DMS153 (cell line): ENCODE data around the gene OR2S2.
"Not testable (repeated sequence)": the region's sequence is repeated elsewhere in the genome, so short reads cannot be mapped to it uniquely, and the experiment has no call there.

Experiments
- DNase-seq: peaks from one replicate; lab custom pipeline; 2025; lab: John Stamatoyannopoulos, UW

Gene OR2S2, protein sequence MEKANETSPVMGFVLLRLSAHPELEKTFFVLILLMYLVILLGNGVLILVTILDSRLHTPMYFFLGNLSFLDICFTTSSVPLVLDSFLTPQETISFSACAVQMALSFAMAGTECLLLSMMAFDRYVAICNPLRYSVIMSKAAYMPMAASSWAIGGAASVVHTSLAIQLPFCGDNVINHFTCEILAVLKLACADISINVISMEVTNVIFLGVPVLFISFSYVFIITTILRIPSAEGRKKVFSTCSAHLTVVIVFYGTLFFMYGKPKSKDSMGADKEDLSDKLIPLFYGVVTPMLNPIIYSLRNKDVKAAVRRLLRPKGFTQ

DNA sequence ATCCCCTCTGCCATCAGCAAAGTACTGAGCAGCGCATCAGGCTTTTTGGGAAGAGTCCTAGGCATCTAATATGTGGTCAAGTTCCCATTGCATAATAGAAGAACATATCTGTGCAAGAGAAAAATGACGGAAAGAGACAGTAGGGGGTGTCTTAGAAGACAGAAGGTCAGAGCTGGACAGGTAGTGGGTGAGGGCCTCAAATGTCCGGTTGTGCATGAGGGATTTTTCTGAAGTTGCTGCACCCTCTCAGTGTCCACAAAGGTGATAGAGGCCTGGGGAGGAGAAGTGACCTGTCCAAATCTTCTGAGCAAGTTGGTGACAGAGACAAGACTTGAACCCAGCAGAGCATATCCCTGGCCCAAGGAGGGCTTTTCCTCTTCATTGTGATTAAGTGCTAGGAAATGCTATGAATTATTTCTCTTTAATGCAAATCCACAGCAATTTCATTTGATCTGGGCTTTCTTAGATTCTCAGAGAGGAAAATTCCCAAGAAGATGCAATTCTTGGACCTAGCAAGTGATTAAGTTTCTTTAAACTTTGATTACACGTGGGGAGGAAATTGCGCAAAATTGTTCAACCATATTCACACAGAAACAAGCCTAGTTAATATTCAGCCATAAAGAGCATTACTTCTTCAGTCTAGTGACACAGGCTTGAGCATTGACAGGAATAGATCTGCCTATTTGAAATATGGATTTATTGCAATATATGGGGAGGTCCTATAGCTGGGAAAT lies at the start of gene OR2S2:
Gene OR2S2 (minus strand): TSS at position 51 of the 734 bp plus-strand sequence. CDS start 56 bp downstream, outside the sequence.
- no peak for DNase-seq

DNA sequence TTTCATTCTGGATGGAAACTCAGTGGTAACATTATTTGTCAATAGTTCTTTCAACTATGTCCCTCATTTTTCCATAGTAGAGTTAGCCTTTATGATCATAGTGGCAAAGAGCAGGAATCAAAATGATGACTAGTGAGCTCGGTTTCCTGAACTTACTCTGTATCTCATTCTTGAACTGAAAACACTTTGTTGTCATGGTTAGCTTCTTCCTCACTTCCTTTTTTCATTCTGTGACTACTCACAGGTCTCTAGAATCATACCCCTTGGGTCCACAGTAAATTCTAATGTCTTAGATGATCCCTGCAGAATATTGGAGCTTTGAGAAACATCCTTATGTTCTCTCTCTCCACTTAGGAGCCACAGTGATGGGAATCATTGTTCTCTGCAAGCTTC lies 49.4 kb upstream of the OR2S2 start:
- DNase-seq = no peak

DNA sequence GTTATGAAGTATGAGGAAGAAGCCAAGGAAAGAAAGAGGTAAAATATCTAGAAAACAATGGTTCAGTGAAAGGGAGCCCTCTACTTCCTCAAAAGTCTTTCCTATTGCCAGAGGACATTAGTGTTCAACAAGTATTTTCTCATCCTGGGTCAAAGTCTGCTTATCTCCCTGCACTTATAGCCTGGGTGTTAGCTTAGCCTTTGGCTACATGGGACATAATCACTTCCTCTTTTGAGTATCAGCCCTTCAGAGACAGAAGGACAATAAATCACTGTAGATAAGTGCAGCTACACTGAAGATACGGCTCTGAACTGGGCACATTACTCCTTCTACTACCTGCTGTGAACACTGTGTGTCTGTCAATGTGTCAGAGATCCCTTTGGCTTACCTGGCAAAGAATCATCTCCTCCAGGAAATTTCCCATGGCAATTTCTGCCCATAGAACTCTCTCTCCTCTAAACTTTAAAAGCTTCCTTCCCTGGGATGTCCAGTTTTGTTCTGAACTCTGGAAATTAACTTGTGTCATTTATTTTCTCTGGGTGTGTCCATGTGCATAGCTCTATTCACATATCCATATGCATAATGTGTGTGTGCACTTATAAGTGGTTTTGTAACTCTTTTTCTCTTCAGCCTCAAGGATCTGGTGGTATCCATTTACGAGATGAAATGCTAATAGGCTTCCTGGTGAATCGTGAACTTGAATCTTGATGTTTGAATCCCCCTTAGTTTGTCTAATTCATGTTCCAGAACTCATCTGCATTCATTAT lies 48.8 kb upstream of the OR2S2 start:
- no peak for DNase-seq

DNA sequence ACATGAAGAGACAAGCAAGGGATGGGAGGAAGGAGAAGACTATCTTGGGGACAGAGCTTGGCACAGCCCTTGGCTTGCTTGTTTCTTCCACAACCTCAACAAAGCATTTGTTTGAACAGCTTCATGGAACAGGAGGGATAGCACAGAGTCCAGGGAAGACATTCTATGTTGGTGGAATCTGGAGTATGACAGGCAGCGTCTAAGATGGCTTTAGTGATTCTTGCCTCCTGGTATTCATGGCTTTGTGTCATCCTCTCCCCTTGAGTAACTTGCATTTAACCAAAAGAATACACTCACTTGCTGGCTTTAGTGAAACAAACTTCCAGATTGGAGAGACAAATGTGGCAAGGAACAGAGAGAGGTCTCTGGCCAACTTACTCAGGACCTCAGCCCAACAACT lies 47.9 kb upstream of the OR2S2 start:
- DNase-seq = no peak

DNA sequence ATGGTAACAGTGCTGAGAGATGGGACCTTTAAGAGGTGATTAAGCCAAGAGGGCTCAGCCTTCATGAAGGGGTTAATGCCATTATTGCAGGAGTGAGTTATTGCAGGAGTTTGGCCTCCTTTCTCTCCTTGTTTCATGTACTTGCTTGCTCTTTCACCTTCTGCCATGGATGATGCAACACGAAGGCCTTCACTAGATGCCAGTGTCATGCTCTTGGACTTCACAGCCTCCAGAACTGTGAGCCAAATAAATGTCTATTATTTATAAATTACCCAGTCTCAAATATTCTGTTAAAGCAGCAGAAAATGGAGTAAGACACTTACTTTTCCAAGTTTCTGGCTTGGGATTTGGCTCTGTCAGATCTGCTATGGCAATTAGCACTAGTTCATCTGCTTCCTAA lies 40.4 kb upstream of the OR2S2 start:
- no peak for DNase-seq

DNA sequence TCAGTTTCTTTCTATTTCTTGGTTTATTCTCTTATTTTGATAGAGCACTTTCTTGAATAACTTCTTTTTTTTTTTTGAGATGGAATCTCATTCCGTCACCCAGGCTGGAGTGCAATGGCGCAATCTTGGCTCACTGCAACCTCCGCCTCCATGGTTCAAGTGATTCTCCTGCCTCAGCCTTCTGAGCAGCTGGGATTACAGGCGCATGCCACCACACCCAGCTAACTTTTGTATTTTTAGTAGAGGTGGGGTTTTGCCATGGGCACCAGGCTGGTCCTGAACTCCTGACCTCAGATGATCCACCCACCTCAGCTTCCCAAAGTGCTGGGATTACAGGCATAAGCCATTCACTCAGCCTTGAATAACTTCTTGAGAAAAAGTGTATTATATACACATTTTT lies 39.1 kb upstream of the OR2S2 start:
- not testable (repeated sequence) for DNase-seq

DNA sequence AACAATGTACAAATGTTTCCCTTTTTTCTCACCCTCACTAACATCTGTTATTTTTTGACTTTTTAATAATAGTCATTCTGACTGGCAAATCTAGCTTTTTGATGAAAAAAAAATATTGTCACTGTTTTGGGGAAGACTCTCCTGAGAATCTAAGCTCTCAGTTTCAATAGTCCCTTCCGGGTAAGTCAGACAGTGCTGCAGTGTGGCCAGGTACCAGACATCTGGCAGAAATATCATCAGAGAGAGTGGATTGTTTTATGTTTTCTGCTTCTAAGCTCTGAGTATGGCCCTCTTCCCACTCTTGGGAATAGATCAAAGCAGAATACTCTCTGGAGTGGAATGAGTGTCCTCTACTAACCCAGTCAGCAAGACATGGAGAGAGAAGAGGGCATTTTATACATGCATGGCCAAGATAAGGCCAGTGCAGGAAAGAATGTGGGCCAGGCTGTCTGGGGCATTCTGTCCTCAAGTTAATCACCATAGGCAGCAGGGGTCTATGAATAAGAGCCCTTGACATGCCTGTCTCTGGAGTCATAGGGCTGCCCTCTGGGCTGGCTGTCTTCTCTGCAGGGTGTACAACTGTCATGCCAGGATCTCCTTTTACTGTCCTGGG lies 38.5 kb upstream of the OR2S2 start:
- no peak for DNase-seq

DNA sequence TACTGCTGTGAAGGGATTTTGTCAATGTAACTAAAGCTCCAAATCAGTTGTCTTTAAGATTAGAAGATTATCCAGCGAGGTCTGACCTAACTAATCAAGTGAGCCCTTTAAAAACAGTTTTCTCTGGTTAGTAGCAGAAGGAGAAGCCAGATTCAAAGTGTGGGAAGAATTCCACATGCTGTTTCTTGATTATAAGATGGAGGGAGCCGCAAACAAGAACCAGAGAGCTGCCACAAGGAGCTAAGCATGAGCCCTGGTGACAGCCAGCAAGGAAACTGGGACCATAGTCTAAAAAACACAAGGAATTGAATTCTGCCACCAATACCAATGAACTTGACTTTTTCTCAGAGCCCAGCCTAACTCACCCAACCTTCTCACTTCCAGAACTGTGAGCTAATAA lies 37.0 kb upstream of the OR2S2 start:
- DNase-seq = no peak

DNA sequence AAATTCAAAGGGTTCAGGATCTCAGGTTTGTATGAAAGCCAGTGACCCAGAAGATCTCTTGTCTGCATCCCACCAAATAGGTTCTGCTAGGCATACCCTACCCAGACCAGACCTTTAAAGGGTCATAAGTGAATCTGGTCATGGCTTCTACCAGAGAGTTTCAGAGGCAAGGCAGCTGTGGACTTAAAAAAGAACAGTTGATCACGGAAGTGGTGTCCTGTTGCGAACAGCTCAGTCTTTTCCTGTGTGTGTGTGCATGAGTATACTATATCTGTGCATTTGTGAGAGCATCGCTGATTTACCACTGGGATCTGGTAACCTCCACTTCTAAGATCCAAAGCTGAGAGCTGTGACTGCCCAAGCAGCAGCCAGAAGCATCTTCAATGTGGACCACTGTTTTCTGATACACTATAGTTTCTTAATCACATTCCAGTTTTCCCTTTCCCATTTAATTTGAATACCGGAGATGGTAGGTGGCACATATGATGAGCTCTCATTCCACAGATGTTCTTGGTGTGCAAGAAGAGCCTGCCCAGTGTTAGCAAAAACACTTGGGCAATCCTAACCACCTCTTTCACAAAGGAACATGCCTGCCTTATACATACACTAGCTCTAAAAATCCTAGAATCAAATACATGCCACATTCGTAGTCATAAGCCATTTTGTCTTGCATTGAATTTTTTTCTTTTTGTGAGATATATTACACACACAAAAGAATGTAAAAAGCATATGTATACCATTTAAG lies 36.2 kb upstream of the OR2S2 start:
- no peak for DNase-seq

DNA sequence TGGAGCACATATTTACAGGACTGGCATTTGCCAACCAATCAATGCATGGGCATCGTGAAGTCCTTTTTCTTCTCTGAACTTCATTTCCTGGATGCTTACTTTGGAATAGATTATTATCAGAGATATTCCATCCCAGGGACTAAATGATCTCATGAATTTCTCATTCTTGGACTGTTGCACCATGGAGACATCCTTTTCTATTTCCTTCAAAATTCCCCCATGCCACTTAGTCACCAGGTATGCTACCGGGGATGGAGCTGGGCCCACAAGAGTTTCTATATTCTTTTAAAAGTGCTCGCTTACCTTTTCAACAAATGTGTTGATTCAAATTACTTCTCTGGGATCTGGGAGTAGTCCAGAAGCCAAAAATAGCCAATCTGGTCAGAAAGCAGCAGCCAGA lies 35.2 kb upstream of the OR2S2 start:
- not testable (repeated sequence) for DNase-seq

DNA sequence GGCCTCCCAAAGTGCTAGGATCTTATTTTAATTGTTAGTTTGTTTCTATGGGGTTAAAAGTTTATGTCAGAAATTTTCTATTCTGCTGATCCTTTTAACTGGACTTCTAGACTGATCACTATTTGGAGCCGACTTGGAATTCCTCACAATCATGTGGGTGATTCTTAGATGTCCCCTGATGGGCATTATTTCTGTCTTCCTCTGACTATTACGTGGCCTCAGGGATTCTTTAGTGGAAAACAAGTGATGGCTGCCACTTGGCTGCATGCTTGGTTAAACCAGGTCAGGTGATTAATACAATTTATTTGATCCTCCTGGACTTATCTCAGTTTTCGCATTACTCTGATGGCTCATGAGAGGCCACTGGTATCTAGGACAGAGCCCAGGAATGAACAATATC lies 32.2 kb upstream of the OR2S2 start:
- no peak for DNase-seq

DNA sequence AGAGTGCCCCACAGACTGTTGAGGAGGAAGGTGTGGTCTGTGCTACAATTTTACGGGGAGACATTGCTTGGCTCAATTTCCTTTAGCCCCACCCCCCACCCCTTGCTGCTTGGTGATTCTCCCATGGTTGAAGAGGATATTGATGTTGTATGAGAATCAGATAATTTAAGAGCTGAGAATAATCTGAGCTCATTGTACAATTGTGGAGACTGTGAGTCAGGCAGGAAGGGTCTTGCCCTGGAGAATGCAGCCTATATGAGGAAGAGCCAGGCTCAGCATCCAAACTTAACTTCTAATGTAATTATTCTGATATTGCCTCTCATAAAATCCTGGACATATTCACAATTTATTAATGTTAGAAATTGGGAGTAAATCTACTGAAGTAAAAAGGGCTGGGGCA lies 26.1 kb upstream of the OR2S2 start:
- DNase-seq = no peak

DNA sequence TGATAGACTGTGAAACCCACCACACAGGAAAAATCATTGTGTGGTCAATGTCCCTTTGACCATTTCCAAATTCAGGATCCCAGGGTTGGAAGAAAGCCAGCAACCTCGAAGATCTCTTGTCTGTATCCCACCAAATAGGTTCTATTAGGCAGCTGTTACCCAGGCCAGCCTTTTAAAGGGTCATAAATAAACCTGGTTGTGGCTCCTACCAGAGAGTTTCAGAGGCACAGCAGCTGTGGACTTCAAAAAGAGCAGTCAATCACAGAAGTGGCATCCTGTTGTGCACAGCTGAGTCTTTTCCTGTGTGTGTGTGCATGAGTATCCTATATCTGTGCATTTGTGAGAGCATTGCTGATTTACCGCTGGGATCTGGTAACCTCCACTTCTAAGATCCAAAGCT lies 23.7 kb upstream of the OR2S2 start:
- no peak for DNase-seq

DNA sequence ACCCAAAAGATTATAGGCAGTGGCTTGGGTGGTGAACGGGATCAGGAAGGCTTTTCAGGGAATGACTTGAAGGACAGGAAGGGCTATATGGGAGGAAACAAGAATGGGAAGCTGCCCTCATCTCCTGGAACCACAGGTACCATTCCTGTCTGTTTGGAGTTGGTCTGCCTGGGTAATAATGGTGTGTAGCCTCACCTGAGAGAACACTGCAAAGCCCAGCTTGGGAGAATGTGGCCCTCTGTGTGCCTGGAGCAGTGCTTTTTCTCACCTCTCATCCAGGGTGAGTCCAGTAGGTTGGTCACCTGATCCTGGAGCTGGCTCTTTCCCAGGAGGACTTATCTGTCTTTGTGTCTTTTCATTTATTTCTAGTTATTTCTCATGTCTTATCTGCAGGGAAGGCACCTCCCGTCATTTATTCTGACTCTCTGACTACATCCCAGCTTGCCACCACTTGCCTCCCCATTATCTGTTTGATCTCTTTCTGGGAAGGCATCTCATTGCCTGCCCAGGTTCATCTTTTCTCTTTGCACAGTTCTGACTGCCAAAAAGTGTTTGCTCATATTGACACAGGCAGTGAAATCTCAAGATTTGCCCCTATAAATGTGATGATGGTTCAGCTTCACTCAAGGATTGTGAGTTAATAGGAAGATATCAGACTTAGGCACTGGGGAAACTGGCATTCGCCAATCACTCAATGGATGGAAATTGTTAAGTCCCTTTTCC lies 22.5 kb upstream of the OR2S2 start:
- no peak for DNase-seq

DNA sequence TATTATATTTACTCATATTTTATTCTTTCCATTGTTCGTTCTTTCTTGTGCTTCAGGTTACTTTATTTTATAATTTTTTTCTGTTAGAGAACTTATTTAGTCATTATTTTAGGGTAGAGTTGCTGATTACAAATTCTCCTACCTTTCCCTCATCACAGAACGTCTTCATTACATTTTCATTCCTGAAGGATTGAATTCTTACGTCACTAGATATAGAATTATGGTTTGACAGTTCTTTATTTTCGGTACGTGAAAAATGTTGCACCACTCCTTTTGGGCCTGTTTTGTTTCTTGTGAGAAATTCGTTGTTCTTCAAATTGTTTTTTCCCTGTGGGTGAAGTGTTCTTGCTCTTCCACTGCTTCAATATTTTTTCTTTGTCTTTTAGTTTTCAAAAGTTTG lies 20.8 kb upstream of the OR2S2 start:
- DNase-seq = no peak

DNA sequence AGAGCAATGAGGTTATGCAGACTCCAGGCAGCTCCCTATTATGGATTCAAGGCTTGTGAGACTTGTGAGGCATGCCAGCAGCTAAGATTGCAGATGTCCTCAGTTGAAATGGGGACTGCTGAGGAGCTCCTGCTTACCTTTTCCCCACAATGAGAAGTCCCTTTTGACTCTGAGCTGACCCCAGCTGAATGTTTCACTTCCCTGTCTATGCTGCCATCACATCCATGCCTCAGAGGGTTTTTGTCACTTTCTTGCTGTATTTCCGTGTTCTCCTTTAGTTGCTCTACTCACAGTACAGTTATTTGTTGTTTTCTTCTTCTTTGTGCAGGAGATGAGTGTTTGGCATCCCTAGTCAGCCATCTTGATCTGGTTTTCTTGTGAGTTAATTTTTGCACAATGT lies 18.8 kb upstream of the OR2S2 start:
- no peak for DNase-seq

DNA sequence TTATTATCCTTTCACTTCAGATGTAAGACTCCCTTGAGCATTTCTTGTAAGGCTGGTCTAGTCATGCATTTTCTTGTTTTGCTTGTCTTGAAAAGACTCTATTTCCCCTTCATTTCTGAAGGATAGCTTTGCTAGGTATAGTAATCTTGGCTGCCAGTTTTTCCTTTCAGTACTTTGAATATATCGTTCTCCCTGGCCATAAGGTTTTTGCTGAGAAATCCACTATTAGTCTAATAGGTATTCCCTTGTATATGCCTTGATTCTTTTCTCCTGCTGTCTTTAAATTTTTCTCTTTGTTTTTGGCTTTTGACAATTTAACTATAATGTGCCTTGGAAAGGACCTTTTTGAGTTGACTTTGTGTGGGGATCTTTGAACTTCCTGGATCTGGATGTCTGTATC lies 16.8 kb upstream of the OR2S2 start:
- DNase-seq = no peak

DNA sequence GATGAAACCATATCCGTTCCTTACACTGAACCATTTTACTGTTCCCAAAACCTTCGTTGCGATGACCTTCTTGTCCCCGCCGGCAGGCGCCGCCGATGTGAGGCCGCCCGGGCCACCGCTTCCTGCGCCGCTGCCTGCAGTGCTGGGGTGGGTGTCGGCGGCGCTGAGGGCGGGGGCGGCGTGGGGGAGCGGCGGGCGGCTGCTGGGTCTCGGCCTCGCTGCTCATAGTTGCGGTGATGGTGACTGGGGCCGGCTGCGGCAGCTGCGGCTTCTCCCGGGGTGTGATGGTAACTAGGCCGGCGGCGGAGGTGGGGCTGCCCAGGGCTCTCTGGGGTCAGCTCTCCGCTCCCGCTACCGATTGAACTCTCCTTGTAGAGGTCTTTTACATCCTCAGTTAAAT lies 14.1 kb upstream of the OR2S2 start:
- DNase-seq = no peak

DNA sequence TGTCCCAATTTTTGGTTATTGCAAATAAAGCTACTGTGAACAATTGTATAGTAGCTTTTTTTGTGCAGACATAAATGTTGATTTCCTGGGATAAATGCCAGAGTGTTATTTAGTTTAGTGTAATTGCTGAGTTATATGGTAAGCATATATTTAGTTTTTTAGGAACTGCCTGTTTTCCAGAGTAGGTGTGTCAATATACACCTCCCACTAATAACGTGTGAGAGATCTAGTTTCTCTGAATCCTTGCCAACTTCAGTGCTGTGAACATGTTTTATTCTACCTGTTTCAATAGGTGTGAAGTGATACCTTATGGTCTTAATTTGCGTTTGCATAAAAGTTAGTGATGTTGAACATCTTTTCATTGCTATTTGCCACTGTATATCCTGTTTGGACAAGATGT lies 9.1 kb upstream of the OR2S2 start:
- no peak for DNase-seq

DNA sequence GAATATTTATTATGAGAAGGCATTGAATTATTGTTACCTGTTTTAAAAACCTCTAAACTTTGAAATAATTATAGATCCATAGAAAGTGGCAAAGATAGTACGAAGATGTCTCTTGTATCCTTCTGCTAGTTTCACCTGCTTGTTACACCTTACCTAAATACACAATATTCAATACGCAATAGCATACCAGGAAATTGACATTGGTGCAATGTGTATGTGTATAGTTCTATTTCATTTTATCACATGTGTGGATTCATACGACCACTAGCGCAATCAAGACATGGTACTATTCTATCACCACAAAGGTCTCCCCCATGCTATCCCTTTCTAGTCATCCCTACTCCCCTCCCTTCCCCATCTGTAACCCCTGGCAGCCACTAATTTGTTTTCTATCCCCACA lies 8.5 kb upstream of the OR2S2 start:
- DNase-seq = no peak

DNA sequence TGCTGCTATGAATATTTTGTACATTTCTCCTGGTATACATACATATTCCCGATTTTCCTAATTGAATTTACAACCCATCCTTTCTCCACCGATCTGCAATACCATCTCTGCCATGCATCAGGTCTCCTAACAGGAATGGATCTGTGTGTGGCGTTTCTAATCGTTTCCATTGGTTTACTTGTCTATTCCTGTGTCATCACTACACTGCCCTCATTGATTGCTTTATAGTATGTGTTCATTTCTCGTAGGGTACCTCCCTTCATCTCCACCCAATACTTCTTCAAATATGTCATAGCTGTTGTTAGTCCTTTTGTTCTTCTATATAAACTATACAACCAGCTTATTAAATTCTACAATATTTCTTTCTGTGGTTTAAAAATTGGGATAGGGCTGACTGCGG lies 7.1 kb upstream of the OR2S2 start:
- no peak for DNase-seq
